PC-3 (cell line): ENCODE data around the gene TUBA4A. TPM values are rescaled to one million over a fixed set of nuclear protein-coding genes. Genes with fewer than 3 reads are reported as not detected.

Experiments
- ATAC-seq: fragments of 200-7000 bp; cut with Tn5 transposase; 2 replicates; pipeline ENCODE4 v1.9.1; 2020; ENCODE audit warnings: mild to moderate bottlenecking, moderate library complexity
- BruUV-seq: library from RNA; stranded (reverse); fragments of 400-500 nt; replicated peaks from 2 replicates; lab custom pipeline; 2021; lab: Mats Ljungman, UMichigan
- CTCF ChIA-PET: fragments of 300-600 bp; sonication (Branson Sonifier 250); formaldehyde crosslinking; loops from one replicate; lab custom pipeline; 2022; ENCODE audit warnings: antibody characterized with exemption; lab: Charles Lee
- POLR2A ChIA-PET: fragments of 300-600 bp; sonication (Branson Sonifier 250); formaldehyde crosslinking; loops from one replicate; lab custom pipeline; 2022; ENCODE audit warnings: antibody characterized with exemption; ENCODE audit not compliant: unreplicated experiment; lab: Charles Lee
- DNase-seq: peaks from one replicate; pipeline ENCODE4 v3.0.0-alpha.2; 2015
- H2AFZ ChIP-seq: fragments of 300-600 bp; sonication (generic); 2 replicates; pipeline ENCODE4 v1.6.0; 2016; ENCODE audit warnings: antibody characterized with exemption, low read length
- H3F3A ChIP-seq: fragments of 300-600 bp; sonication (generic); one replicate; pipeline ENCODE4 v1.6.0; 2017; ENCODE audit warnings: antibody characterized with exemption, low read length, control low read depth, mild to moderate bottlenecking; ENCODE audit not compliant: unreplicated experiment
- H3K27ac ChIP-seq: fragments of 300-600 bp; sonication (generic); 2 replicates; pipeline ENCODE4 v1.5.1; 2016; ENCODE audit warnings: mild to moderate bottlenecking, low read length
- H3K27me3 ChIP-seq: fragments of 300-600 bp; sonication (generic); 2 replicates; pipeline ENCODE4 v1.6.1; 2016; ENCODE audit warnings: low read length, mixed read lengths
- H3K36me3 ChIP-seq: fragments of 300-600 bp; sonication (generic); 2 replicates; pipeline ENCODE4 v1.6.1; 2016; ENCODE audit warnings: low read depth, mixed run types, low read length, mixed read lengths
- H3K4me1 ChIP-seq: fragments of 300-600 bp; sonication (generic); 2 replicates; pipeline ENCODE4 v1.5.1; 2016; ENCODE audit warnings: low read length; ENCODE audit not compliant: insufficient read depth
- H3K4me2 ChIP-seq: fragments of 300-600 bp; sonication (generic); 2 replicates; pipeline ENCODE4 v1.6.0; 2016; ENCODE audit warnings: low read length
- H3K4me3 ChIP-seq: fragments of 300-600 bp; sonication (generic); 2 replicates; pipeline ENCODE4 v1.5.1; 2016; ENCODE audit warnings: mild to moderate bottlenecking, low read length, mixed read lengths
- H3K79me2 ChIP-seq: fragments of 300-600 bp; sonication (generic); 2 replicates; pipeline ENCODE4 v1.6.1; 2017; ENCODE audit warnings: low read length, mixed read lengths
- H3K9ac ChIP-seq: fragments of 300-600 bp; sonication (generic); 2 replicates; pipeline ENCODE4 v1.6.0; 2016; ENCODE audit warnings: mild to moderate bottlenecking, low read length
- H3K9me2 ChIP-seq: fragments of 300-600 bp; sonication (generic); replicated peaks from 2 replicates; pipeline ENCODE4 v1.6.1; 2016; ENCODE audit warnings: mixed run types, low read length, mixed read lengths
- H3K9me3 ChIP-seq: fragments of 300-600 bp; sonication (generic); 2 replicates; pipeline ENCODE4 v1.6.1; 2016; ENCODE audit warnings: low read length, mixed read lengths
- H4K20me1 ChIP-seq: fragments of 300-600 bp; sonication (generic); 2 replicates; pipeline ENCODE4 v1.6.1; 2016; ENCODE audit warnings: low read length, mixed read lengths
- EZH2 ChIP-seq: fragments of 300-600 bp; sonication (generic); IDR thresholded peaks from one replicate; pipeline ENCODE4 v1.6.1; 2017; ENCODE audit warnings: antibody characterized with exemption, mild to moderate bottlenecking, low read length; ENCODE audit not compliant: unreplicated experiment
- EZH2phosphoT487 ChIP-seq: fragments of 300-600 bp; sonication (generic); IDR thresholded peaks from 2 replicates; pipeline ENCODE4 v1.6.1; 2018; ENCODE audit warnings: mild to moderate bottlenecking, antibody characterized with exemption, low read length, borderline replicate concordance
- intact Hi-C: fragments of 100-400 bp; cut with micrococcal nuclease; formaldehyde crosslinking; loops from 2 replicates; pipeline ENCODE4 v1.9.0; 2023
- total RNA-seq: library from RNA; depleted of rRNA; stranded (reverse); fragments of >200 nt; gene quantifications from 2 replicates; pipeline ENCODE4 v1.2.3, GENCODE V29; 2014
- TF ChIP-seq, protein P1 (sequence below): fragments of 300-600 bp; sonication (generic); conservative IDR thresholded peaks from 2 replicates; pipeline ENCODE4 v1.5.1; 2017; ENCODE audit warnings: antibody characterized with exemption, low read depth, mild to moderate bottlenecking, low read length

Gene TUBA4A
- total RNA-seq, 1 experiment from 2014 or later = 75.4 TPM

DNA sequence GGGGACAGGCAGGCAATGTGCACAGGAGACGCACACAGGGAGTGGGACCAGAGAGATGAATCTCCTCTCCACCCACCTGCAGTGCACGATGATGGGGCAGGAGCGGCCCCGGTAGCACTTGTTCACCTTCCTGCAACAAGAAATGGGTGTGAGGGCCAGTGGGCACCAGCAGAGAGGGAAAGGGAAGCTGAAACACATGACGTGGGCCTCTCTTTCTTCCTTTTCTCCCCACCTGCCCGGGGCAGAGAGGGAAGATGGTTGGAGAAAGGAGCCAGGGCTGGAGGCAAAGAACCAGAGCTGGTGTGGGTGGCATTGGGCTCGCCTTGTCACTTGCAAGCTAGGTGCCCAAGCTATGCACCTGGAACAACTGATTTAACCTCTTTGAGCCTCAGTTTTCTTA lies 37.7 kb upstream of the TUBA4A start:
- Histone ChIP-seq H3K9me3 (no peaks in the 10 kb centered on the region), H3K4me3 (no peak overlapping the region), H4K20me1 (no peaks in the 10 kb centered on the region), H3K4me1 (peaks cover 23% of the 10 kb centered on the region), H3K4me2 (no peak overlapping the region), H2AFZ (no peak overlapping the region), H3K9me2 (no peaks in the 10 kb centered on the region), H3K36me3 (no peaks in the 10 kb centered on the region), H3K79me2 (no peaks in the 10 kb centered on the region), H3K27me3 (no peaks in the 10 kb centered on the region), H3K27ac (no peak overlapping the region), H3K9ac (no peak overlapping the region), H3F3A (no peaks in the 10 kb centered on the region)
- BruUV-seq = no TSS peak
- POLR2A ChIA-PET = no interaction called here
- CTCF ChIA-PET = no interaction called here
- TF ChIP-seq EZH2phosphoT487 (no peak), EZH2 (no peak)
- TF ChIP-seq, protein P1, sequence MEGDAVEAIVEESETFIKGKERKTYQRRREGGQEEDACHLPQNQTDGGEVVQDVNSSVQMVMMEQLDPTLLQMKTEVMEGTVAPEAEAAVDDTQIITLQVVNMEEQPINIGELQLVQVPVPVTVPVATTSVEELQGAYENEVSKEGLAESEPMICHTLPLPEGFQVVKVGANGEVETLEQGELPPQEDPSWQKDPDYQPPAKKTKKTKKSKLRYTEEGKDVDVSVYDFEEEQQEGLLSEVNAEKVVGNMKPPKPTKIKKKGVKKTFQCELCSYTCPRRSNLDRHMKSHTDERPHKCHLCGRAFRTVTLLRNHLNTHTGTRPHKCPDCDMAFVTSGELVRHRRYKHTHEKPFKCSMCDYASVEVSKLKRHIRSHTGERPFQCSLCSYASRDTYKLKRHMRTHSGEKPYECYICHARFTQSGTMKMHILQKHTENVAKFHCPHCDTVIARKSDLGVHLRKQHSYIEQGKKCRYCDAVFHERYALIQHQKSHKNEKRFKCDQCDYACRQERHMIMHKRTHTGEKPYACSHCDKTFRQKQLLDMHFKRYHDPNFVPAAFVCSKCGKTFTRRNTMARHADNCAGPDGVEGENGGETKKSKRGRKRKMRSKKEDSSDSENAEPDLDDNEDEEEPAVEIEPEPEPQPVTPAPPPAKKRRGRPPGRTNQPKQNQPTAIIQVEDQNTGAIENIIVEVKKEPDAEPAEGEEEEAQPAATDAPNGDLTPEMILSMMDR = no peak
- no peak for ATAC-seq
- intact Hi-C loops = no loop called here
- no peak for DNase-seq

DNA sequence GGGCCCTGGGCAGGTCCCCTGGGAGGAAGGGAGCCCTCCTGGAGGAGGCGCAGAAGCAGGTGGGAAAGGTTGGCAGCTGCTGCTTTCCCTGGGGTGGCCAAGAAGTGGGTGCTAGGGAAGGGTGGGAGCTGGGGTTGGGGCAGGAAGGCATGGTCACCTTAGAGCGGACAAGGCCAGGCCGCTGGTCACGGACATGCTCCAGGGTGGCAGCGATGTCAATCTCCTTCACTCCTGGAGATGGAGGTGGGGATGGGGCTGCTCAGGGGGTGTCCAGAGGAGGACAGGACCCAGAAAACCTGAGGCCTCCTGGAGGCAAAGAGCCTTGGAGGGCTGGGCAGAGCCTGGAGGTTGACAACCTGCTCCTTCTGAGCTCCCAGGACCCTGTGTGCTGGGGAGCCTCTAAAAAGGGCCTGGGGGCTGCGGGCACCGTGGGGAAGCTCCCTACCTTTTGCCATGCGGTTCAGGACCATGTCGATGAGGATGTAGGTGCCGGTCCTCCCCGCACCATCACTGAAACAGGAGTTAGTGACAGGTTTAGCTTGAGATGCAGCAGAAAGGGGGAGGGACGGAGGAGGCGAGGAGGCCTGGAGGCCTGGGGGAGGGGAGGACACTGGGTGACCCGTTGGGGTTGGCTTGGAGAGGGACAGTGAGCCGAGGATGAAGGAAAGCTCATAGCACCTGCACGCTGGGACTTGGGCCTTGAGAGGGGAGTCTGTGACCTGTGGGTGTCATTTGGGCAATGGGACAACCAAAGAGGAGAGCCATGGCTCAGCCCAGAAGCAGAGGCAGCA lies 36.9 kb upstream of the TUBA4A start:
- intact Hi-C loops = no loop called here
- Histone ChIP-seq H3K9me2 (no peaks in the 10 kb centered on the region), H3K27ac (no peak overlapping the region), H2AFZ (no peak overlapping the region), H3K79me2 (no peaks in the 10 kb centered on the region), H3K9me3 (no peaks in the 10 kb centered on the region), H3K36me3 (no peaks in the 10 kb centered on the region), H3K4me1 (peaks cover 23% of the 10 kb centered on the region), H3K4me3 (no peak overlapping the region), H3F3A (no peaks in the 10 kb centered on the region), H4K20me1 (no peaks in the 10 kb centered on the region), H3K4me2 (no peak overlapping the region), H3K27me3 (no peaks in the 10 kb centered on the region), H3K9ac (no peak overlapping the region)
- POLR2A ChIA-PET = no interaction called here
- DNase-seq = no peak
- CTCF ChIA-PET = no interaction called here
- TF ChIP-seq, protein P1 = no peak
- TF ChIP-seq EZH2 = no peak
- TF ChIP-seq EZH2phosphoT487 = no peak
- no TSS peak for BruUV-seq
- no peak for ATAC-seq
